HUES64 (cell line): ENCODE measurements around the gene DCAF8L1. TPM values are rescaled to one million over a fixed set of nuclear protein-coding genes. Genes with fewer than 3 reads are reported as not detected.
"Not testable (repeated sequence)": the region's sequence is repeated elsewhere in the genome, so short reads cannot be mapped to it uniquely, and the experiment has no call there.

Experiments used
- H3K27ac ChIP-seq: 2 replicates; pipeline ENCODE4 v1.7.0; 2013; ENCODE audit warnings: low read depth, low read length, inconsistent platforms
- H3K27me3 ChIP-seq: 2 replicates; pipeline ENCODE4 v1.6.1; 2013; ENCODE audit warnings: mild to moderate bottlenecking, low read length; ENCODE audit not compliant: insufficient read depth
- H3K36me3 ChIP-seq: 2 replicates; pipeline ENCODE4 v1.6.1; 2013; ENCODE audit warnings: mild to moderate bottlenecking, low read length; ENCODE audit not compliant: insufficient read depth
- H3K4me1 ChIP-seq: 2 replicates; pipeline ENCODE4 v1.6.1; 2013; ENCODE audit warnings: mild to moderate bottlenecking, low read length, moderate library complexity; ENCODE audit not compliant: insufficient read depth
- H3K4me3 ChIP-seq: 2 replicates; pipeline ENCODE4 v1.5.1; 2013; ENCODE audit warnings: mild to moderate bottlenecking, low read length, moderate library complexity
- H3K9ac ChIP-seq: 2 replicates; pipeline ENCODE4 v1.6.1; 2013; ENCODE audit warnings: mild to moderate bottlenecking, low read depth, low read length
- H3K9me3 ChIP-seq: 2 replicates; pipeline ENCODE4 v1.6.1; 2013; ENCODE audit warnings: low read depth, low read length; ENCODE audit not compliant: insufficient read depth
- WGBS: fragments of 150-250, 120-280 bp; methylation state at CpG from one replicate; pipeline ENCODE4 v1.1.7; 2013; ENCODE audit warnings: missing lambda C conversion rate; 5-methylcytosine and 5-hydroxymethylcytosine counted together
- polyA plus RNA-seq, 2 experiments: library from polyadenylated mRNA; stranded (reverse); fragments of 50-300 nt; gene quantifications; one replicate each; pipeline ENCODE4 v1.2.3, GENCODE V29; 2013

The DCAF8L1 gene
- polyA plus RNA-seq (2013, experiment 1 of 2), result not detected
- not detected for polyA plus RNA-seq (2013, experiment 2 of 2)

DNA sequence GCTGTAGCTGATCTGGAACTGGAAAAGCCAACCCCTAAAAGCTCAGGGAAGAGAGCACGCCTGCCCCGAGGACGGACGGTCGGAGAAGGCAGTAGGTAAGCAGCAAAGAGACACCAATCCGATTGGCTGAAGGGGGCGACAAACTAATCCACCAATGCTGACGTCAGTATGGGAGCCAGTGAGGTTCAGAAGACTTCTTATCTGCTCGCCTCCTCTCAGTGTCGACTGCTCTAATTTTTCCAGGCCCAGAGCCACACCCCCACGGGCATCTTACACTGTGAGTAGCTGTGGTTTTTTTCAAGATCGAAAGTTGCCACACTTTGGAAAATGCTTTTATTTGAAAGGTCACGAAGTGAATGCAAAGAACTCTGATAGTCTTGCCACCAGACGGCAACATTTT is at the start of gene DCAF8L1:
TSS of gene DCAF8L1 (minus strand) at position 101 of the 400 bp plus-strand sequence. CDS start 115 bp downstream, outside the sequence.
- no peaks in the 10 kb centered on the region for H3K36me3 ChIP-seq
- no peaks in the 10 kb centered on the region for H3K4me1 ChIP-seq
- H3K9ac ChIP-seq, result no peak within 1 kb of the TSS
- H3K9me3 ChIP-seq, result no peaks in the 10 kb centered on the region
- no peaks in the 10 kb centered on the region for H3K27me3 ChIP-seq
- no peak within 1 kb of the TSS for H3K4me3 ChIP-seq
- WGBS, result 96% methylated on average over 14 of the region's 14 CpGs
- no peak within 1 kb of the TSS for H3K27ac ChIP-seq

DNA sequence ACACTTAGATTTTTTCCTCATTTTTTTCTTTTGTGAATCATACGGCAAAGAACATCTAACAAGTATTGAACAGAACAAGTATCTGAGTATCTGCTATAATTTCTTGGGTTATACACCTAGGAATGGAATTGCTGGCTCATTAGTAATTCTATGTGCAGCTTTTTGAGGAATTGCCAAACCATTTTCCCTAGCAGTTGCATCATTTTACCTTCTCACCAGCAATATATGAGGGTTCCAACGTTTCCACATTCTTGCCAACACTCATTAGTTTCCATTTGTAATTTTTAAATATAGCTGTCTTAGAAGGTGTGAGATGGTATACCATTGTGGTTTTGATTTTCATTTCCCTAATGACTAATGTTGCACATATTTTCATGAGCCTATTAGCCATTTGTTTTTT is 41.1 kb upstream of the DCAF8L1 start:
- Histone ChIP-seq H3K36me3 (no peaks in the 10 kb centered on the region), H3K27me3 (no peaks in the 10 kb centered on the region), H3K9me3 (no peaks in the 10 kb centered on the region), H3K9ac (no peak overlapping the region), H3K27ac (no peak overlapping the region), H3K4me3 (no peak overlapping the region), H3K4me1 (no peaks in the 10 kb centered on the region)
- no CpG with 5 or more reads among the region's 2 CpGs for WGBS

DNA sequence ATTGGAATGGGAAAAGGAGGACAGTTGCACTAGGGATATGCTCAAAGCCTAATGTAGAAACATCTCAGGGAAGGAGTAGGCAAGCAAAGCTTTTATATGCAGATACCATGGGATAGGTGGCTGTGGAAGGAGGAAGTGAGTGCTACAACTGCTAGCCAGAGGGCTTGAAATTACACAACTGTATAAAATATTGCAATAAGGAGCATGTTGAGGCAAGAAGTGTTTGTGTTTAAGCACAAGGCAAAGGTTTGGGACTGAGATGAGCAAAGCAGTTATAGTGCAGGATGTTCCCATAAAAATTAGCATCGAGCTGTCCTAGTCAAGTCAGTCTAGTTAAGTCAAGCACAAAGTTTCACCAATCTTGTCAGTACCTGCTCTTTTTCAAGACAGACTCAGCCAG is 35.6 kb upstream of the DCAF8L1 start:
- Histone ChIP-seq H3K9ac (no peak overlapping the region), H3K4me3 (no peak overlapping the region), H3K4me1 (no peaks in the 10 kb centered on the region), H3K9me3 (no peaks in the 10 kb centered on the region), H3K27ac (no peak overlapping the region), H3K36me3 (no peaks in the 10 kb centered on the region), H3K27me3 (no peaks in the 10 kb centered on the region)
- 80% methylated on average over 1 of the region's 1 CpG for WGBS

DNA sequence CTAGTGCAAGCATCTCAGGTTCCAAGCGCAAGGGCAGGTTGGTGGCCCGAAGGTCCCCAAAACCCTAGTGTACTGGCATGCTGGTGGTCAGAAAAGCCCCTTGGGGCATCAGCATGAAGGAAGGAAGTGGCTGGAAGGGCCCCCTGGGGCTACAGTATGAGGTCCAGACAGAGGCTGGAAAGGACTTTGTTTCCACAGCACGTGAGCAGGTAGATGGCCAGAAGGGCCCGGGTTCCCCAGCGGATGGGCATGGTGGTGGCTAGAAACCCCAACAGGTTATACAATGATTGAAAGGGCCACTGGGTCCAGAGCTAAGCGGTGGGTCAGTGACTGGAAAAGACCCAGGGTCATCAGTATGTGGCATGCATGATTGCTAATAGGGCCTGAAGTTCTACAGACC is 34.7 kb upstream of the DCAF8L1 start:
- H3K4me1 ChIP-seq, result no peaks in the 10 kb centered on the region
- no peak overlapping the region for H3K4me3 ChIP-seq
- H3K27me3 ChIP-seq, result no peaks in the 10 kb centered on the region
- H3K36me3 ChIP-seq, result no peaks in the 10 kb centered on the region
- H3K9ac ChIP-seq, result no peak overlapping the region
- H3K27ac ChIP-seq, result no peak overlapping the region
- 96% methylated on average over 6 of the region's 6 CpGs for WGBS
- H3K9me3 ChIP-seq, result no peaks in the 10 kb centered on the region

DNA sequence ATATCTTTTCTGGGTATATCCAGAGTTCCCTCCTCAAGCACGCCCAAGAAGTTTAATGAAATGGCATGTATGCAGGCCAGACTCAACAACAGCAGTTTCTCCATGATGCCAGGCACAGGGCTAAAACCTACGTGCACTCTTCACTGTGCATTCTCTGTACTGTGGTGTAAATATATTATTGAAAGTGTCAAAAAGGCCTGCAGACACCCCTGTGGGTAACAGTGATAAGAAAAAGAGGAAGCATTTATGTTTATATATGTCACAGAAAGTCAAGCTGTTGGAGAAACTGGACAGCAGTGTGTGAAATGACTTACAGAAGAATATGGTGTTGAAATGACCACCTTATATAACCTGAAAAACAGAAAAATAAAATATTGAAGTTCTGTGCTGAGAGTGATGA is 29.6 kb upstream of the DCAF8L1 start:
- Histone ChIP-seq H3K9me3 (no peaks in the 10 kb centered on the region), H3K36me3 (no peaks in the 10 kb centered on the region), H3K27ac (no peak overlapping the region), H3K9ac (no peak overlapping the region), H3K4me3 (no peak overlapping the region), H3K4me1 (no peaks in the 10 kb centered on the region), H3K27me3 (no peaks in the 10 kb centered on the region)
- 100% methylated on average over 2 of the region's 2 CpGs for WGBS

DNA sequence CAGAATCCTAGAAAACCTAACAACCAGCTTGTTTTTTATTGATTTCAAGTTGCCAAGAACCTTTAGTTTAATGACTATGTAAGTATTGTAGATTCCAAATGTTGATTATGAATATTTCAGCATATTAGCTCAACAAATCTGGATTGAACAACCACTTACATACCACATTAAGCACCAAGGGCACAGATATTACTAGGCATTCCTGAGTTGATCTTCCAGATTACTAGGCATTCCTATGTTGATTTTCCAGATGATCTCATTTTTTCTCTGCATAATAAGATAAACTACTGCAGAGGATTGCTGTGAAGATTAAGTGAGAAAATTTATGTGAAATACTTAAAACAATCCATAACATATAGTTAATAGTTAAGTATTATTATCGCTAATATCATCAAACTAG is 17.4 kb upstream of the DCAF8L1 start:
- Histone ChIP-seq H3K9ac (no peak overlapping the region), H3K4me3 (no peak overlapping the region), H3K9me3 (no peaks in the 10 kb centered on the region), H3K36me3 (no peaks in the 10 kb centered on the region), H3K27me3 (no peaks in the 10 kb centered on the region), H3K27ac (no peak overlapping the region), H3K4me1 (no peaks in the 10 kb centered on the region)
- WGBS, result no CpG with 5 or more reads among the region's 1 CpG

DNA sequence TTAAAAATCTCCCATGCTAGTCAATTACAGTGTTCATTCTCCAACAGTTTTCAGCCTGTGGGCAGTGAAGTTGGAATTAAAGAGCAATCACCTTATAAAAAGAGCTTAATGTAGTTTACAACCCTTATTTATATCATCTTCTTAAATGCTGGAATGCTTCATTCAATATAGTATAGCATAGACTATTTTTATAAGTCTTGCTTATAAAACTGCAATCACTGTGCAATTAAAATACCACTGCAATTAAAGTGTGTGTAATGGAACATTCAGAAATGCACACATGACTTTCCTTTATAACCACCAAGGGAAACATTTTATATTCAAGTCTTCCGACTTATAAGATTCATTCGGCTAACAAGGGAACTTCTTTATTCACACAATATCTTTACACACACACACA is 16.4 kb upstream of the DCAF8L1 start:
- no peaks in the 10 kb centered on the region for H3K36me3 ChIP-seq
- no peak overlapping the region for H3K9ac ChIP-seq
- WGBS, result 87% methylated on average over 2 of the region's 2 CpGs
- no peaks in the 10 kb centered on the region for H3K4me1 ChIP-seq
- no peak overlapping the region for H3K4me3 ChIP-seq
- no peaks in the 10 kb centered on the region for H3K9me3 ChIP-seq
- no peaks in the 10 kb centered on the region for H3K27me3 ChIP-seq
- no peak overlapping the region for H3K27ac ChIP-seq

DNA sequence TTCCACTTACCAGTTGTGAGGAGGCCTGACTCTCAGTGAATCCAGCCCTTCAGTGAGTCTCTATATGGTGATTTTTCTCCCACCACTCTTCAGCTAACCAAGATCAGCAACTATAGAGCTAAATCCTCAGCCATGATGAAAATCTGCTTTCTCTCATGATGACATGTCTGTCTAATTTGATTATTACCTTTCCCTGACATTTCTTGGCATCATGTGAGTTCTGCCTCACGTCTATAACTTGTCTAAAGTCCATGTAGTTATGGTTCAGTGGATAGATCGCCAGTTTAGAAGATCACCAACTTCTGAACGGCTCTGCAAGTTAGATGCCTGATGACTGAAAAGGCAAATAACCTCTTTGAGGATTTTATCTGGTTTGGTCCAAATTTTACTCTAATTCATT is 14.9 kb upstream of the DCAF8L1 start:
- Histone ChIP-seq H3K9me3 (no peaks in the 10 kb centered on the region), H3K4me1 (no peaks in the 10 kb centered on the region), H3K27ac (no peak overlapping the region), H3K27me3 (no peaks in the 10 kb centered on the region), H3K9ac (no peak overlapping the region), H3K36me3 (no peaks in the 10 kb centered on the region), H3K4me3 (no peak overlapping the region)
- 97% methylated on average over 3 of the region's 3 CpGs for WGBS

DNA sequence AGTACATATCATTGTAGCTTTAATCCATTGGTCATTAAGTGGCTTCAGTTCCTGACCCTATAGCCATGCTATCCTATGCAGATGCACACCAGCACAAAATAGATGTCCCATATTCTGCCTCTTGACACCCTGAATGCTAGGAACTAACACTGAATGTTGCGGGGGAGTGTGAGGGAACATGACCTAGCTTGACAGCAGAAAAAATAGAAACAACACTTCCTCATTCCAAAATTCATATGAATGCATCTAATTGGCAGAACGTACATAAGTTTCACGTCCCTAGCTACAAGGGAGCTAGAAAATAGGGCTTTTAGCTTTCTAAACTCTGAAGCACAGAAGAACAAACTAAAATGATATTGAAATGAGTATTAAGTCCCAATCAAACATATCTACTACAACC is 14.4 kb upstream of the DCAF8L1 start:
- H3K4me3 ChIP-seq, result no peak overlapping the region
- H3K4me1 ChIP-seq, result no peaks in the 10 kb centered on the region
- no peak overlapping the region for H3K9ac ChIP-seq
- no peak overlapping the region for H3K27ac ChIP-seq
- no peaks in the 10 kb centered on the region for H3K27me3 ChIP-seq
- 91% methylated on average over 3 of the region's 3 CpGs for whole genome bisulfite sequencing
- H3K36me3 ChIP-seq, result no peaks in the 10 kb centered on the region
- H3K9me3 ChIP-seq, result no peaks in the 10 kb centered on the region

DNA sequence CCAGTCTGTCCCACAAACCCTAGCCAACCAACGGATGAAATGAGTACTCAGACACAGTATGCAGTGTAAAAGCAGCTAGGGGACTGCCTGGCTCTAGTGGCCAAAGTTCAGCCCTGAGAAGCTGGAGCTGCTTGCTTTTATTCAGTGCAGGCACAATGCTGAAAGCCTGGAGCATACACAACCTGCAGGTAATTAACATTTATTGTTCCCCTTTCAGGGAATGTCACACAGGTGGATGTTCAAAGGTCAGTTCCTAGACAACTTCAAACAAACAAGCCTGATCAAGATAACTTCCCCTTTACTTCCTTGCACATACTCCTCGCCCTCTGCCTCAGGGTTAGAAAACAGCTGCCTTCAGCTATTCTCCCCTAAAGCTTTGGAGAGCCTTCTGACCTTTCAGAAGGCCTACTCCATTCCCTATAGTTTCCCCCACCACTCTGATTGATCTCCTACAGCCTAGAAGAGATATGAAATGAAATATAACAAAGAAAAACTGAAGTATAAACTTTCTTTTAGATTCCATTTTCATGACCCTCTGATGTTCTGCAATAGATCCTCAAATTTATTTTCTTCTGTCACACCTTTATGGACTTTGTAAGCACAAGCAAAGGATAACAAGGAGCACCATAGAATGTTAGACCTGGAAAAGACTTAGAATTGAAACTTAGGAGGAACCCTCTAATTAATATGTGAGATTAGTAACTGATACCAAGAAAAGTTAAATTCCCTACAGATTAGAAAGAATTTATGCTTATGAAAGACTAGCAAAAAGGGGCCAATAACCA is 6.8 kb upstream of the DCAF8L1 start:
- Histone ChIP-seq H3K27me3 (no peaks in the 10 kb centered on the region), H3K4me3 (no peak overlapping the region), H3K9ac (no peak overlapping the region), H3K4me1 (no peaks in the 10 kb centered on the region), H3K36me3 (no peaks in the 10 kb centered on the region), H3K9me3 (no peaks in the 10 kb centered on the region), H3K27ac (no peak overlapping the region)
- 74% methylated on average over 2 of the region's 2 CpGs for WGBS

DNA sequence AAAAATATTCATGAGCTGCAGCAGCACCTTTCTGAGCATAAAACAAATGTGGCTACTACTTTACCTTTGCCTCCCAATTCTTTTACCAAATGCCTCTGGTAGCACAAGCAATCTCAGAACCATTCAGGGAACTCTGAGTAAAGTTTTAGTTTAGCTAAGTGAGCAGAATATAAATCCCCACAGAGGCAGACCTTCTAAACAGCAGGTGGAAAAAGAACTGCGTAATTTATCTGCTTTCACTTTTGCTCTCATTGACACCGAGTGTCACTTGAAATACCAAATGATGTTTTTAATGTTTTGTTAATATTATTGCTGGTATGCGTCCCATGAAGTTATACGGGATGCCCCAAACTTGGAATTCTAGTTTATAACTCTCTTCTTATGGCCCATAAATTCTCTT is 4.3 kb downstream of the DCAF8L1 start:
- not testable (repeated sequence) for H3K9me3 ChIP-seq, H3K27ac ChIP-seq, H3K9ac ChIP-seq, H3K4me3 ChIP-seq, H3K27me3 ChIP-seq, H3K4me1 ChIP-seq, H3K36me3 ChIP-seq
- WGBS, result 100% methylated on average over 2 of the region's 4 CpGs

DNA sequence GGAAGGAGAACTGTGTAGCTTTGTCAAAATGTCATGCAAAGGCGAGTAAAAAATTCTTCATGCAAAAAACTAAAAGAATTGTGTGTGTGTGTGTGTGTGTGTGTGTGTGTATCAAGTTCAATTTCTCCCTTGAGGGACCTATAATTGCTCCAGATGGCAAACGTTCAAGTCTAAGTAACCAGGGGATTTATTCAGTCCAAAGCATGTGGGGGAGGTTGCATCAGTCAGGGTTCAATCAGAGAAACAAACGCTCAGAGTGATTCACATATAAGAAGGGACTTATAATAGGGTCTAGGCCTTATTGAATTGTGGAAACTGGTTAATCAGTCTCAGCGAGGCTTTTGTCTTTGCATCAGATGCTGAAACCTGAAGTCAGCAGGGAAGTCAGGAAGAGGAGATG is 5.0 kb downstream of the DCAF8L1 start:
- Histone ChIP-seq H3K27ac (no peak overlapping the region), H3K36me3 (no peaks in the 10 kb centered on the region), H3K9me3 (no peaks in the 10 kb centered on the region), H3K4me3 (no peak overlapping the region), H3K4me1 (no peaks in the 10 kb centered on the region), H3K9ac (no peak overlapping the region), H3K27me3 (no peaks in the 10 kb centered on the region)
- 92% methylated on average over 4 of the region's 4 CpGs for WGBS
